HG03571 (cell line): Measurements from ENCODE around the gene SUFU.
"Not testable (repeated sequence)": the region's sequence is repeated elsewhere in the genome, so short reads cannot be mapped to it uniquely, and the experiment has no call there.

Experiments used
- ATAC-seq: cut with Tn5 transposase; IDR thresholded peaks from one replicate; pipeline ENCODE4 v1.9.1; 2021; ENCODE audit not compliant: unreplicated experiment

SUFU gene

DNA sequence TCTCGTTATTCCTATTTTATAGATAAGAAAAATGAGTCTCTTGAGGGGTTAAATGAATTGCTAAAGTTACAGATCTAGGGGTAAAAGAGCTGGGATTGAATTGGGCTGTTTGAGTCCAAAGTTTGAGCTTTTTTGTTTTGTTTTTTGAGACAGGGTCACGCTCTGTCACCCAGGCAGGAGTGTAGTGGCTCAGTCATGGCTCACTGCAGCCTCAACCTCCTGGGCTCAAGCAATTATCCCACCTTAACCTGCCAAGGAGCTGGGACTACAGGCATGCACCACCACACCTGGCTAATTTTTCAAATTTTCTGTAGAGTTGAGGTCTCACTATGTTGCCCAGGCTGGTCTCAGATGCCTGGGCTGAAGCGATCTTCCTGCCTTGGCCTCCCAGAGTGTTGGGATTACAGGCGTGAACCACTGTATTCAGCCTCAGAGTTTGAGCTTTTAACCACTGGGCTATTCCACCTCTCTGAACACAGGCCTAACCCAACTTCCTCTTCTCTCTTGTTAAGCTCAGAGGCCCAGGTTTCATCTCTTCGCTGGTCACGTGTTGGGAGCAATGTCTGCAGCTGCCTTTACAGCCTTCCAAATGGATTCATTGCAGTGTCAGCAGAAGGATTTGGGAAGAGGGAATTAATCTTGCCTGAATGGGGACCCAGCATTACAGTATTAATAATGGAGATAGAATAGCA lies 8.0 kb downstream of the SUFU start:
- peak; percentile 75 for ATAC-seq

DNA sequence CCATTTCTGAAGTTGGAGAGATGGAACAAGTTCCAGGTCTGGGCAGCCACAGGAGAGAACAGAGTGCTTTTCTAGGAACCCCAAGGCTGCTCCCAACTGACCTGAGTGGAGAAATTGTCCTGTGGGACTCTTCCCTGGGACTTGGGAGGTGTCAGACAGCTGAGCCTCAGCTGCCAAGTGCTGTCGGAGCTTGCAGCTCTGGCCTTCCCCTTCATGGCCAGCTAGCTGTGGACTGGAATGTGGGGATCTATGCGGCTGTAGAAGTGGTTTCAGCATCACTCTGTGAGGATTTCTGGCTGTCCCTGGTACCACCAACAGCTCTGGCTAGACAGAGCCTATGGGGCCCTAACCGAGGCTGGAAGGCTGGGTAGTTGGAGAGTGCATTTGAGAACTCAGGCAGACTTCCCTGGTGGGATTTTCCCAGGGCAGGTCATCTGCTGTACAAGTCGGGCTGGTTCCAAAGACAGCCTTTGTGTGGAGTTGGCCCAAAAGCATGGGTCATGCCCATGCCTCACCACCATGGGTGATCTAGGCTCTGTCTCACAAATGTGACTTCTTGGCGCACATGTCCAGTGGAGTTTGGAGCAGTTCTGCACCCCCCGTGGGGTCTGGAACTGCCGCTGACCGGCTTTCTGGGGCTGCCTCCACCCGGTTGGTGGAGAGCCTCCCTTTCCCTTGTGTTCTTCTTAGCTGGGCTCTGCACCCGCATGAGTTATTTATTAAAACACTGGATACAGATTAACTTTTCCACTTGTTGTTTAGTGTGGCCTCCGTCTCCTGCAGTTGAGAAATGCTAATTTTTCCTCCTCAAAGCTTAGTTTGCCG lies 10.9 kb downstream of the SUFU start:
- ATAC-seq, result no peak

- ATAC-seq, result no peak
Observed at GRCh38 chr10:102515724-102516123, 12.0 kb downstream of the SUFU start.

- no peak for ATAC-seq
Observed at GRCh38 chr10:102517553-102517952, 13.8 kb downstream of the SUFU start.

- ATAC-seq, result no peak
Observed at GRCh38 chr10:102519246-102519825, 15.6 kb downstream of the SUFU start.

GRCh38 chr10:102522874-102523249 lies 19.1 kb downstream of the SUFU start:
- no peak for ATAC-seq

DNA sequence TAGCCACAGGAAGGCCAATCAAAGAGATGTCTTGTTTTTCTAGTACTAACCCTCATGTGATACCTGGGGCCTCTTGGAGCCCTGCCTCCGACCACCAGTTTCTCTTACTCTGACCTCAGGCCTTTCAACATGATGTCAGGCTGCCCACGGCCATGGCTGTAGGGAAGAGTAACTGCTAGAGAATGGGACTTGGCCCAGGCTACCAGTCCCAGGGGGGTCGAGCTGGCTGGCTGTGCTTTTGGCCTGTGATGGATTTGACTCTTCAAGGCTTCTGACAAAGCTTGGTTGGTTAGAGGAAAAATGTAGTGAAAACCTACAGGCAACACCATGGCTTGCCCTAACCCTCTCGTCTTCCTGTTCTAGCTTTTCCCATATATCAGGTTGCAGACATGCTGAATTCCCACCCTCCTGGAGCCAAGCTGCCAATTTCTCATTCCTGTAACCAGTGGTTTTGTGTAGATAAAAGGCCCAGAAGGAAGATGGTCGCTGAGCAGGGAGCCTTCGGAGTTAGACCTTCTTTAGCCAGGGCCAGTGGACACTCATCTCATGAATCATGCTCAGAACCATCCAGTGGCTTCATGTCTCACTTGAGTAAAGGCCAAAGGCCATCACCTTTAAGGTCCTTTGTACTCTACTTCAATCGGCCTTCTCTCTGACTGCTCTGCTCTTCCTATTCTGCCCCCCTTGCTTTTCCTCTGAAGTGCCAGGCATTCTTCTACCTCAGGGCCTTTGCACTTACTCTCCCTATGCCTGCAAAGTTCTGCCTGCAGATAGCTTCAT lies 19.7 kb downstream of the SUFU start:
- no peak for ATAC-seq

- ATAC-seq, result no peak
Observed at GRCh38 chr10:102524746-102525145, 21.0 kb downstream of the SUFU start.

GRCh38 chr10:102527546-102527945 lies 23.8 kb downstream of the SUFU start:
- ATAC-seq, result no peak

DNA sequence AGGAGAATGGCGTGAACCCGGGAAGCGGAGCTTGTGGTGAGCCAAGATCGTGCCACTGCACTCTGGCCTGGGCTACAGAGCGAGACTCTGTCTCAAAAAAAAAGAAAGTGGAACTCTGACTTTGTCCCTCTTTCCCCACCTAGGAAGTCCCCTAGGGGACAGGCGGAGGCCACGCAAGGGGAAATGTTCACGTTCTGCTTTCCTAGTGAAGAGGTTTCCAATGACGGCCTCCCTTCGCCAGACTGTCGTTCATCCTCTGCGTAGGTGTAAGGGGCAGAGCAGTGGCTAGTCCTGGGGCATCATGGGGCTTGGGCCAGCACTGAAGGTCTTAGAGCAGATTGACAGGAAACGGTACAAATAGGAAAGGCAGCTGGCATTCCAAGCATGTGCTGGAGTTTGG lies 30.6 kb downstream of the SUFU start:
- ATAC-seq, result no peak

DNA sequence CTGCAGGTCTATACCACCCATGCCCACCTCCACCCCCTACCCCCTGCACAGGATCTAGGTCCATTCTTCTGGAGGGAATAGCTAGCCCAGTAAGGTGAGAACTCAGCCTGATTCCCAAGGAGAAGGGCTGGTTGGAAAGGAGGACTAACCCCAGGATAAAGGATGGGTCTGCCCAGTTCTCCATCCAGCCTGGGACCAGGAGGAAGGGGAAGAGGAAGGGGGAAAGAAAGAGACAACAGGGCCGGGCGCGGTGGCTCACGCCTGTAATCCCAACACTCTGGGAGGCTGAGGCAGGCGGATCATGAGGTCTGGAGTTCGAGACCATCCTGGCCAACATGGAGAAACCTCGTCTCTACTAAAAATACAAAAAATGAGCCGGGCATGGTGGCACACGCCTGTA lies 31.2 kb downstream of the SUFU start:
- not testable (repeated sequence) for ATAC-seq

DNA sequence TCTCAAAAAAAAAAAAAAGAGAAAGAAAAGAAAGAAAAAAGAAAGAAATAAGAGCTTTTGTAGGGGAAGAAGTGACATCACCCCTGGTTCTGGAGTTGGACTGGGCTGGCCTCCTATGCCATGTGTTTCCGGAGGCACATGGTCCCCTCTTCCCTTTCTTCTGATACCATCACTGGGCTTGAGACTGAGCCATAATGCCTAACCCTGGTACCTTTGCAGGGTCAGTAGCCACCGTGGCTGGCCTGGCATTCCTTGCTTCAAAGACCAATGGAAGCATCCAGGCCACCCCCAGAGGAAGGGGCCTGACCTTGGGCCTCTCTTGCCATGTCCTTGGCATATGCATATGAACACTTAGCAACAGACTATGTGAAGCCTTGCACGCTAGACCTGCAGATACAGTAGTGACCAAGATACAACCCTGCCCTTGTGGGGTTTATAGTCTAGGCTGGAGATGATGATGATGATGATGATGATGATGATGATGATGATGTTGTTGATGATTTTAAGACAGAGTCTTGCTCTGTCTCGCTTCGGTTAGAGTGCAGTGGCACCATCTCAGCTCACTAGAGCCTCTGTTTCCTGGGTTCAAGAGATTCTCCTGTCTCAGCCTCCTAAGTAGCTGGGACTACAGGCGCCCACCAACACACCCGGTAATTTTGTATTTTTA lies 31.8 kb downstream of the SUFU start:
- ATAC-seq, result no peak

DNA sequence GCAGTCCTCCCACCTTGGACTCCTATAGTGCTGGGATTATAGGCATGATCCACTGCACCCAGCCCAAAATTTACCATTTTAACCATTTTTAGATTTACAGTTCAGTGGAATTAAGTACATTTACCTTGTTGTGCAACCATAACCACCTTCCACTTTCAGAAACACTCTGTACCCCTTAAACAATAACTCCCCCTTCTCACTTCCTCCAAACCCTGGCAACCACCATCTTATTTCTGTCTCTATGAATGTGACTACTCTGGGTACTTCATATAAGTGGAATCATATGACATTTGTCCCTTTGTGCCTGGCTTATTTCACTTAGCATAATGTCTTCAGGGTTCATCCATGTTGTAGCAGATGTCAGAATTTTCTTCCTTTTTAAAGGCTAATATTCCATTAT lies 33.6 kb downstream of the SUFU start:
- no peak for ATAC-seq

GRCh38 chr10:102537948-102538347 lies 34.2 kb downstream of the SUFU start:
- no peak for ATAC-seq

DNA sequence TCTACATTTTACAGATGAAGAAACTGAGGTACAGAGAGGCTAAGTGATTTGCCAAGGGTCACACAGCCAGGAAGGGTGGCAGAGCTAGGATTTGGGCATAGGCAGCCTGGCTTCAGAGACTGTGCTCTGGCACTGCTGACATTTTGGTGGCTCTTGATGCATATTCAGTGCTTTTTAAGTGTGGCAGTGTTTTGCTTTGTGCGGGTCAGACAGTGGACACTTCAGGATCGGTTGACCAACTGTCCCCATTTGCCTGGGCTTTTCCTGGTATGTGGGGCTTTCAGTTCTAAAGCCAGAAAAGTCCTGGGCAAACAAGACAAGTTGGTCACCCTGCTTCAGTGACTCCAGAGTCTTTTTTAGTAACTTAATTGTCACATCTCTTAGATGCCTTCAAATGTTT lies 35.0 kb downstream of the SUFU start:
- ATAC-seq, result no peak

GRCh38 chr10:102540023-102540422 lies 36.3 kb downstream of the SUFU start:
- no peak for ATAC-seq

DNA sequence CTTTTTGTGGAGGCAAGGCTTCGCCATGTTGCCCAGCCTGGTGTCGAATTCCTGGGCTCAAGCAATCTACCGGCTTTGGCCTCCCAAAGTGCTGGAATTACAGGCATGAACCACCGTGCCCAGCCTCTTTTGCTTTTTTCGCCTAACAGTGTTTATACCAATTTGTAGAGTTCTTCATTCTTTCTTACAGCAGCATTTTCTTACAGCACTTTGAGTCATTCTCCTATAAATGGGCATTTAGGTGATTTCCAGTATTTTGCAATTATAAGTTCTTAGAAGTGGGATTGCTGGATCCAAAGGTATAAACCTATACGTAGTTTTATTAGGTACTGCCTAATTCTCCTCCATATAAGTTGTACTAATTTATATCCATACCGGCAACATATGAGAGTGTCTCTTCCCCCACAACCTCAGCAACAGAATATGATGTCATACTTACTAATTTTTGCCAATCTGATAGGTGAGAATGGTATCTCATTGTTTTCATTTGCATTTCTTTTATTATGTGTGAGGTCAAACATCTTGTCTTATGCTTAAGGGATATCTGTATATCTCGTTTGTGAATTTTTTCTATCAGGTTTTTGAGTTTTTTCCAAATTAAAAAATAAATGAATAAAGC lies 39.1 kb downstream of the SUFU start:
- ATAC-seq, result no peak

DNA sequence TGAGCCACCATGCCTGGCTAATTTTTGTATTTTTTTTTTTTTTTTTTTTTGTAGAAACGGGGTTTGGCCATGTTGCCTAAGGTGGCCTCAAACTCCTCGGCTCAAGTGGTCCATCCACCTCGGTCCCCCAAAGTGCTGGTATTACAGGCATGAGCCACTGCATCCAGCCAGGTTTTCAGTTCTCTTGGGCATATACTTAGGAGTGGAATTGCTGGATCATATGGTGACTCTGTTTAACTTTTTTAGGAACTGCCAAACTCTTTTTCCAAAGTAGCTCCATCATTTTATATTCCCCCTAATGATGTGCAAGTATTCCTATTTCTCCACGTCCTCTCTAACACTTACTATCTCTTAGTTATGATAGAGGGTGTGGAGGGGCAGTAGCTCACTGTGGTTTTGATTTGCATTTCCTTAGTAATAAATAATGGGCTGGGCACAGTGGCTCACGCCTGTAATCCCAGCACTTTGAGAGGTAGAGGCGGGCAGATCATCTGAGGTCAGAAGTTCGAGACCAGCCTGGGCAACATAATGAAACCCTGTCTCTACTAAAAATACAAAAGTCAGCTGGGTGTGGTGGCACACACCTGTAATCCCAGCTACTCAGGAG lies 41.6 kb downstream of the SUFU start:
- no peak for ATAC-seq

- no peak for ATAC-seq
Observed at GRCh38 chr10:102545997-102546396, 42.2 kb downstream of the SUFU start.
